Measurements from ENCODE around the gene FAM13B.

GRCh38 chr5:137891849-137892248, 141.0 kb downstream of the FAM13B start:
- TF ChIP-seq CTCF (conservative IDR thresholded peaks at IDR 0.05; ENCODE audit: low read depth, low read length), result no peak; the same call in 1 of the 2 replicates
- TF ChIP-seq EZH2 (IDR thresholded peaks at IDR 0.05; ENCODE audit: low read length, unreplicated experiment), result no peak
